Measurements from ENCODE around the gene SLX4.

Gene SLX4

GRCh38 chr16:3550851-3551847, 60.3 kb downstream of the SLX4 start:
- TF ChIP-seq ZFP3 (CRISPR knock-in tag; IDR thresholded peaks at IDR 0.05) (no peak), ZFP30 (CRISPR knock-in tag; IDR thresholded peaks at IDR 0.05) (no peak), ESRRG (CRISPR knock-in tag; IDR thresholded peaks at IDR 0.05) (no peak), ZNF565 (CRISPR knock-in tag; conservative IDR thresholded peaks at IDR 0.05; ENCODE audit: low read depth) (no peak), RARB (CRISPR knock-in tag; IDR thresholded peaks at IDR 0.05) (no peak), BACH2 (CRISPR knock-in tag; IDR thresholded peaks at IDR 0.05; ENCODE audit: borderline replicate concordance) (no peak), TCF4 (CRISPR knock-in tag; IDR thresholded peaks at IDR 0.05; ENCODE audit: borderline replicate concordance) (no peak), CREB5 (CRISPR knock-in tag; IDR thresholded peaks at IDR 0.05; ENCODE audit: low read depth) (no peak), PPARA (CRISPR knock-in tag; IDR thresholded peaks at IDR 0.05; ENCODE audit: borderline replicate concordance) (no peak), TOX (CRISPR knock-in tag; IDR thresholded peaks at IDR 0.05; ENCODE audit: borderline replicate concordance) (no peak), POU6F1 (CRISPR knock-in tag; IDR thresholded peaks at IDR 0.05; ENCODE audit: borderline replicate concordance, low read depth) (no peak), CSRNP3 (CRISPR knock-in tag; IDR thresholded peaks at IDR 0.05) (no peak), ARNTL (CRISPR knock-in tag; IDR thresholded peaks at IDR 0.05; ENCODE audit: borderline replicate concordance, low read depth) (no peak), SNAI2 (CRISPR knock-in tag; IDR thresholded peaks at IDR 0.05) (no peak), ZNF8 (CRISPR knock-in tag; IDR thresholded peaks at IDR 0.05) (no peak), TSHZ2 (CRISPR knock-in tag; IDR thresholded peaks at IDR 0.05) (no peak)
- ATAC-seq, result no peak

GRCh38 chr16:3549906-3550305, 61.5 kb downstream of the SLX4 start:
- no peak for TF ChIP-seq PATZ1 (CRISPR knock-in tag; IDR thresholded peaks at IDR 0.05; ENCODE audit: borderline replicate concordance)
- TF ChIP-seq RARB (CRISPR knock-in tag; IDR thresholded peaks at IDR 0.05), result no peak
- no peak for ATAC-seq

- no peak for ATAC-seq
- TF ChIP-seq PPARA (CRISPR knock-in tag; IDR thresholded peaks at IDR 0.05; ENCODE audit: borderline replicate concordance) (no peak), PATZ1 (CRISPR knock-in tag; IDR thresholded peaks at IDR 0.05; ENCODE audit: borderline replicate concordance) (no peak), POU6F1 (CRISPR knock-in tag; IDR thresholded peaks at IDR 0.05; ENCODE audit: borderline replicate concordance, low read depth) (no peak), SNAI2 (CRISPR knock-in tag; IDR thresholded peaks at IDR 0.05) (no peak), ARNTL (CRISPR knock-in tag; IDR thresholded peaks at IDR 0.05; ENCODE audit: borderline replicate concordance, low read depth) (no peak), TCF4 (CRISPR knock-in tag; IDR thresholded peaks at IDR 0.05; ENCODE audit: borderline replicate concordance) (no peak), ESRRG (CRISPR knock-in tag; IDR thresholded peaks at IDR 0.05) (no peak), CSRNP3 (CRISPR knock-in tag; IDR thresholded peaks at IDR 0.05) (no peak), ZNF70 (CRISPR knock-in tag; IDR thresholded peaks at IDR 0.05) (no peak)
Observed at GRCh38 chr16:3548859-3549258, 62.5 kb downstream of the SLX4 start.
